ENCODE data around the gene NOTO.

GRCh38 chr2:73185965-73186364 is 16.4 kb upstream of the NOTO start:
- no peak for TF ChIP-seq CTCF (IDR thresholded peaks at IDR 0.05)
- no peak for TF ChIP-seq POLR2A (IDR thresholded peaks at IDR 0.05)
